Brain microvascular endothelial cell (primary cell): ENCODE measurements around the gene EXOC6B.
"Not testable (repeated sequence)": the region's sequence is repeated elsewhere in the genome, so short reads cannot be mapped to it uniquely, and the experiment has no call there.

Source experiments
- DNase-seq: peaks from one replicate; pipeline ENCODE4 v3.0.0-alpha.2; 2020
- H3K27ac ChIP-seq: fragments of 250-450 bp; sonication (Bioruptor Pico); 2 replicates; pipeline ENCODE4 v1.5.1; 2020; ENCODE audit warnings: mild to moderate bottlenecking, moderate library complexity
- H3K27me3 ChIP-seq: fragments of 250-450 bp; sonication (Bioruptor Pico); replicated peaks from 2 replicates; pipeline ENCODE4 v1.5.1; 2020; ENCODE audit warnings: mild to moderate bottlenecking
- H3K36me3 ChIP-seq: fragments of 250-450 bp; sonication (Bioruptor Pico); replicated peaks from 2 replicates; pipeline ENCODE4 v1.5.1; 2020; ENCODE audit warnings: mild to moderate bottlenecking
- H3K4me3 ChIP-seq: 2 replicates; pipeline ENCODE4 v1.5.1; 2011; ENCODE audit warnings: low read depth, mild to moderate bottlenecking, control low read depth, low read length, moderate library complexity
- in situ Hi-C: cut with HindIII; loops from 2 replicates; pipeline ENCODE4 v1.10.0; 2017; ENCODE audit warnings: low sequenced_read_pairs, low pct_ligation_motif_present
- TF ChIP-seq, protein P1 (sequence below): IDR thresholded peaks from 2 replicates; pipeline ENCODE4 v1.5.1; 2011; ENCODE audit warnings: low read depth, mild to moderate bottlenecking, moderate library complexity, low read length, control low read depth, inconsistent platforms; ENCODE audit errors: missing control alignments

Gene EXOC6B

DNA sequence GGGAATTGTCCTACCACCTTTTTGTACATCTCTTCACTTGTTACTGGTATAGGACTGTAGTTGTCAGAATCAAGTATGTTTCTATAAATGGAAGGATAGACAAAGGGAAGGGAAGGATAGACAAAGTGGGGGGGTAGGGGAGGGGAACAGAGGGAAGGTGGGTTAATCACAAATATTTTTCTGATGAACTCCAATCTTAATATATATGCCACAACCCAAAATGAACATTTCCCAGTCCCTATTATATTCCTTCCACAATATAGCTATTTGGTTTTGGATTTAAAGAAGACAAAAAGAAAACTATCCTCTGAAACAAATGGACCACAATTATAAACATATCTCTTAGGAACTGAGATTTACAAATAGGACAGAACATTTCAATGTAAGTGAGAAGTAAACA lies 329.4 kb downstream of the EXOC6B start:
- no peaks in the 10 kb centered on the region for H3K36me3 ChIP-seq
- H3K27ac ChIP-seq = no peak overlapping the region
- in situ Hi-C loops = no loop called here
- TF ChIP-seq, protein P1, sequence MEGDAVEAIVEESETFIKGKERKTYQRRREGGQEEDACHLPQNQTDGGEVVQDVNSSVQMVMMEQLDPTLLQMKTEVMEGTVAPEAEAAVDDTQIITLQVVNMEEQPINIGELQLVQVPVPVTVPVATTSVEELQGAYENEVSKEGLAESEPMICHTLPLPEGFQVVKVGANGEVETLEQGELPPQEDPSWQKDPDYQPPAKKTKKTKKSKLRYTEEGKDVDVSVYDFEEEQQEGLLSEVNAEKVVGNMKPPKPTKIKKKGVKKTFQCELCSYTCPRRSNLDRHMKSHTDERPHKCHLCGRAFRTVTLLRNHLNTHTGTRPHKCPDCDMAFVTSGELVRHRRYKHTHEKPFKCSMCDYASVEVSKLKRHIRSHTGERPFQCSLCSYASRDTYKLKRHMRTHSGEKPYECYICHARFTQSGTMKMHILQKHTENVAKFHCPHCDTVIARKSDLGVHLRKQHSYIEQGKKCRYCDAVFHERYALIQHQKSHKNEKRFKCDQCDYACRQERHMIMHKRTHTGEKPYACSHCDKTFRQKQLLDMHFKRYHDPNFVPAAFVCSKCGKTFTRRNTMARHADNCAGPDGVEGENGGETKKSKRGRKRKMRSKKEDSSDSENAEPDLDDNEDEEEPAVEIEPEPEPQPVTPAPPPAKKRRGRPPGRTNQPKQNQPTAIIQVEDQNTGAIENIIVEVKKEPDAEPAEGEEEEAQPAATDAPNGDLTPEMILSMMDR = no peak
- no peak for DNase-seq
- no peak overlapping the region for H3K4me3 ChIP-seq
- H3K27me3 ChIP-seq = no peaks in the 10 kb centered on the region

- no peaks in the 10 kb centered on the region for H3K36me3 ChIP-seq
- no peaks in the 10 kb centered on the region for H3K27me3 ChIP-seq
- no peak overlapping the region for H3K4me3 ChIP-seq
- DNase-seq = no peak
- H3K27ac ChIP-seq = no peak overlapping the region
- TF ChIP-seq, protein P1 = no peak
- in situ Hi-C loops = no loop called here
These were observed 331.4 kb downstream of the EXOC6B start for GRCh38 chr2:72494392-72494791.

GRCh38 chr2:72484622-72485021 lies 341.2 kb downstream of the EXOC6B start:
- H3K36me3 ChIP-seq, H3K27me3 ChIP-seq, DNase-seq, H3K27ac ChIP-seq, in situ Hi-C loops, H3K4me3 ChIP-seq: not testable (repeated sequence)

DNA sequence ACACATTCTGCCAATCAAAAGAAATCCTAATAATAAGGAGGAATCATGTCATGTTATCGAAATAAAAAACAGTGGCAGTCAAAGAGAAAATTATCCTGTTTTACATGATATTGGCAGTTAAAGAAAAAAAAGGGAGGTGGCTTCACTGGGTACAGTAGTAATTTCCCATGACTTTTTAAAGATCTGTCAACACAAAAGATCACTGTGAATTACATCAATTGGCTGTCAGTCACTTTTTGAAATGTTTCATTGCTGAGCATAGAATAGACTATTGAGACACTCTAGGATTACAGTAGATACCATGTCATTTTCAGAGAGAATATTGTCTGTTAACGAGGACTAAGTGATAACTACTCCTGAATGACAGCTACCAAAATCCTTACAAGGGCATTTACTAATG lies 342.5 kb downstream of the EXOC6B start:
- DNase-seq = no peak

GRCh38 chr2:72475246-72475645 lies 350.6 kb downstream of the EXOC6B start:
- in situ Hi-C loops = no loop called here
- Histone ChIP-seq H3K4me3 (no peak overlapping the region), H3K27ac (no peak overlapping the region), H3K27me3 (no peaks in the 10 kb centered on the region), H3K36me3 (no peaks in the 10 kb centered on the region)
- DNase-seq = no peak
- TF ChIP-seq, protein P1 = no peak

More for the DNA sequence above, 342.5 kb downstream of the EXOC6B start:
- in situ Hi-C loops = no loop called here
- Histone ChIP-seq H3K27me3 (no peaks in the 10 kb centered on the region), H3K27ac (no peak overlapping the region), H3K4me3 (no peak overlapping the region), H3K36me3 (no peaks in the 10 kb centered on the region)
- TF ChIP-seq, protein P1 = no peak

- H3K36me3 ChIP-seq = no peaks in the 10 kb centered on the region
- H3K27me3 ChIP-seq = no peaks in the 10 kb centered on the region
- no peak for DNase-seq
- TF ChIP-seq, protein P1 = no peak
- in situ Hi-C loops = no loop called here
- H3K4me3 ChIP-seq = no peak overlapping the region
- H3K27ac ChIP-seq = no peak overlapping the region
These were observed 367.9 kb downstream of the EXOC6B start for GRCh38 chr2:72457801-72458516.
